HG02981 (cell line): Measurements from ENCODE around the gene KCTD20.
"Not testable (repeated sequence)": the region's sequence is repeated elsewhere in the genome, so short reads cannot be mapped to it uniquely, and the experiment has no call there.

Experiments used
- ATAC-seq: cut with Tn5 transposase; IDR thresholded peaks from one replicate; pipeline ENCODE4 v1.9.1; 2021; ENCODE audit warnings: mild to moderate bottlenecking, moderate library complexity; ENCODE audit not compliant: unreplicated experiment

KCTD20 gene

GRCh38 chr6:36442671-36443470 is at the start of gene KCTD20, which contains the start of gene PXT1:
Gene KCTD20, plus strand, starts transcription at chr6:36443000. Its CDS starts 27,098 bp downstream, at chr6:36470098.
Gene PXT1, minus strand, starts transcription at chr6:36442854. Its CDS starts 16,772 bp downstream, at chr6:36426082.
- peak; percentile 79 for ATAC-seq

- ATAC-seq: no peak
Observed at GRCh38 chr6:36399970-36400369, 42.8 kb upstream of the KCTD20 start.

GRCh38 chr6:36402481-36402880 is 40.3 kb upstream of the KCTD20 start:
- no peak for ATAC-seq

GRCh38 chr6:36404164-36404563 is 38.6 kb upstream of the KCTD20 start:
- ATAC-seq: no peak

GRCh38 chr6:36409718-36410117 is 33.1 kb upstream of the KCTD20 start:
- ATAC-seq: not testable (repeated sequence)

GRCh38 chr6:36413489-36414480 is 29.0 kb upstream of the KCTD20 start:
- no peak for ATAC-seq

GRCh38 chr6:36414481-36414880 is 28.3 kb upstream of the KCTD20 start:
- ATAC-seq: no peak

- ATAC-seq: no peak
Observed at GRCh38 chr6:36418558-36418957, 24.2 kb upstream of the KCTD20 start.

- no peak for ATAC-seq
Observed at GRCh38 chr6:36419310-36419709, 23.5 kb upstream of the KCTD20 start.

GRCh38 chr6:36422714-36423100 is 20.1 kb upstream of the KCTD20 start:
- no peak for ATAC-seq

- ATAC-seq: peak; percentile 87
Observed at GRCh38 chr6:36423101-36423824, 19.5 kb upstream of the KCTD20 start.

GRCh38 chr6:36426622-36427021 is 16.2 kb upstream of the KCTD20 start:
- ATAC-seq: no peak

GRCh38 chr6:36428911-36429310 is 13.9 kb upstream of the KCTD20 start:
- no peak for ATAC-seq

- no peak for ATAC-seq
Observed at GRCh38 chr6:36430351-36430750, 12.4 kb upstream of the KCTD20 start.

GRCh38 chr6:36431197-36431596 is 11.6 kb upstream of the KCTD20 start:
- ATAC-seq: no peak

GRCh38 chr6:36432151-36432671 is 10.6 kb upstream of the KCTD20 start:
- no peak for ATAC-seq

- ATAC-seq: no peak
Observed at GRCh38 chr6:36436466-36436865, 6.3 kb upstream of the KCTD20 start.

- peak; percentile 67 for ATAC-seq
Observed at GRCh38 chr6:36441307-36441894, 1.4 kb upstream of the KCTD20 start.

GRCh38 chr6:36442103-36442670 is 613 bp upstream of the KCTD20 start:
- no peak for ATAC-seq
